SKM-1 (cell line): ENCODE measurements around the gene QSER1.
"Not testable (repeated sequence)": the region's sequence is repeated elsewhere in the genome, so short reads cannot be mapped to it uniquely, and the experiment has no call there.

ENCODE experiments used
- DNase-seq: peaks from one replicate; lab custom pipeline; 2025; ENCODE audit not compliant: unreplicated experiment; lab: John Stamatoyannopoulos, UW

The QSER1 gene

GRCh38 chr11:32932196-32932595, 39.6 kb downstream of the QSER1 start:
- DNase-seq = no peak

- DNase-seq = no peak
Measured at GRCh38 chr11:32935462-32936029, 42.9 kb downstream of the QSER1 start.

GRCh38 chr11:32936178-32936577, 43.6 kb downstream of the QSER1 start:
- DNase-seq = not testable (repeated sequence)

- DNase-seq = not testable (repeated sequence)
Measured at GRCh38 chr11:32937283-32937682, 44.7 kb downstream of the QSER1 start.

- no peak for DNase-seq
Measured at GRCh38 chr11:32939046-32939445, 46.4 kb downstream of the QSER1 start.

- no peak for DNase-seq
Measured at GRCh38 chr11:32939866-32940265, 47.3 kb downstream of the QSER1 start.

GRCh38 chr11:32940865-32941264, 48.3 kb downstream of the QSER1 start:
- DNase-seq = no peak

GRCh38 chr11:32947978-32948377, 55.4 kb downstream of the QSER1 start:
- DNase-seq = no peak

- no peak for DNase-seq
Measured at GRCh38 chr11:32949739-32950138, 57.1 kb downstream of the QSER1 start.

- no peak for DNase-seq
Measured at GRCh38 chr11:32952421-32952820, 59.8 kb downstream of the QSER1 start.

GRCh38 chr11:32953700-32954099, 61.1 kb downstream of the QSER1 start:
- DNase-seq = no peak

GRCh38 chr11:32960553-32961164, 68.0 kb downstream of the QSER1 start:
- peak; percentile 34 for DNase-seq

- DNase-seq = no peak
Measured at GRCh38 chr11:32962016-32962415, 69.4 kb downstream of the QSER1 start.

GRCh38 chr11:32963721-32964120, 71.1 kb downstream of the QSER1 start:
- DNase-seq = no peak

- no peak for DNase-seq
Measured at GRCh38 chr11:32968541-32968940, 75.9 kb downstream of the QSER1 start.

- not testable (repeated sequence) for DNase-seq
Measured at GRCh38 chr11:32972233-32972632, 79.6 kb downstream of the QSER1 start.

GRCh38 chr11:32972781-32973180, 80.2 kb downstream of the QSER1 start:
- no peak for DNase-seq

- no peak for DNase-seq
Measured at GRCh38 chr11:32982626-32983025, 90.0 kb downstream of the QSER1 start.

- no peak for DNase-seq
Measured at GRCh38 chr11:32983506-32983905, 90.9 kb downstream of the QSER1 start.

- no peak for DNase-seq
Measured at GRCh38 chr11:32985600-32985999, 93.0 kb downstream of the QSER1 start.

- no peak for DNase-seq
Measured at GRCh38 chr11:32987851-32988250, 95.2 kb downstream of the QSER1 start.

GRCh38 chr11:32990481-32990880, 97.9 kb downstream of the QSER1 start:
- DNase-seq = no peak

GRCh38 chr11:32991427-32991826, 98.8 kb downstream of the QSER1 start:
- no peak for DNase-seq
